Ureter (tissue), 1 donor: Measurements from ENCODE around the gene SBF1. TPM values are rescaled to one million over a fixed set of nuclear protein-coding genes. Genes with fewer than 3 reads are reported as not detected.

Experiments
- DNase-seq: peaks from one replicate; pipeline ENCODE4 v3.0.0-alpha.2; 2020; ENCODE audit warnings: low spot score
- total RNA-seq: library from RNA; stranded (reverse); gene quantifications from one replicate; pipeline ENCODE4 v1.2.4, GENCODE V29; 2023
- donor health status: DM: yes; HTN: yes; CAD: no.

Gene SBF1
- total RNA-seq, 1 donor from 2014 or later = 79.2 TPM

- DNase-seq = no peak
These were observed 6.2 kb downstream of the SBF1 start for GRCh38 chr22:50468626-50469025.

- DNase-seq = no peak
These were observed 6.9 kb downstream of the SBF1 start for GRCh38 chr22:50467773-50468440.

GRCh38 chr22:50467341-50467740, 7.5 kb downstream of the SBF1 start:
- DNase-seq = no peak

- no peak for DNase-seq
These were observed 9.5 kb downstream of the SBF1 start for GRCh38 chr22:50465066-50465930.

- no peak for DNase-seq
These were observed 10.4 kb downstream of the SBF1 start for GRCh38 chr22:50464451-50464850.

- no peak for DNase-seq
These were observed 11.5 kb downstream of the SBF1 start for GRCh38 chr22:50463188-50463900.

- no peak for DNase-seq
These were observed 12.8 kb downstream of the SBF1 start for GRCh38 chr22:50461979-50462540.

- DNase-seq = no peak
These were observed 13.3 kb downstream of the SBF1 start for GRCh38 chr22:50461536-50461935.

GRCh38 chr22:50460938-50461337, 13.9 kb downstream of the SBF1 start:
- DNase-seq = peak; percentile 76

GRCh38 chr22:50459496-50460140, 15.2 kb downstream of the SBF1 start:
- DNase-seq = no peak

GRCh38 chr22:50459016-50459415, 15.8 kb downstream of the SBF1 start:
- DNase-seq = no peak

- no peak for DNase-seq
These were observed 18.2 kb downstream of the SBF1 start for GRCh38 chr22:50456466-50457234.

GRCh38 chr22:50456026-50456425, 18.8 kb downstream of the SBF1 start:
- DNase-seq = no peak

GRCh38 chr22:50455201-50455600, 19.6 kb downstream of the SBF1 start:
- DNase-seq = no peak

GRCh38 chr22:50454556-50455075, 20.2 kb downstream of the SBF1 start:
- no peak for DNase-seq

GRCh38 chr22:50452649-50453048, 22.2 kb downstream of the SBF1 start:
- no peak for DNase-seq

- no peak for DNase-seq
These were observed 27.0 kb downstream of the SBF1 start for GRCh38 chr22:50447576-50448551.

GRCh38 chr22:50446708-50447575, 27.9 kb downstream of the SBF1 start:
- DNase-seq = no peak
